H1 (cell line): ENCODE results near the gene GRID1. TPM values are rescaled to one million over a fixed set of nuclear protein-coding genes. Genes with fewer than 3 reads are reported as not detected.

Experiments used
- ATF3 ChIP-seq: IDR thresholded peaks from 2 replicates; pipeline ENCODE4 v1.6.1; 2011; ENCODE audit warnings: low read depth, mild to moderate bottlenecking, low read length; ENCODE audit not compliant: insufficient read depth
- CBX5 ChIP-seq: fragments of 300-800, 300-1000 bp; sonication (generic); IDR thresholded peaks from 2 replicates; pipeline ENCODE4 v1.7.1; 2016; ENCODE audit warnings: antibody characterized with exemption, low read length, low read depth
- CEBPB ChIP-seq: IDR thresholded peaks from 2 replicates; pipeline ENCODE4 v1.6.1; 2012; ENCODE audit warnings: low read depth, low read length
- CTBP2 ChIP-seq: IDR thresholded peaks from 2 replicates; pipeline ENCODE4 v1.7.0; 2011; ENCODE audit warnings: borderline replicate concordance, mild to moderate bottlenecking, moderate library complexity, mixed read lengths, low read length; ENCODE audit not compliant: insufficient read depth, insufficient read length
- CTCF ChIP-seq, 3 experiments: IDR thresholded peaks; 1 replicate in 2 of 3; 2 replicates in 1 of 3; pipeline versions ENCODE4 v1.5.1 to v1.6.1; 2011; ENCODE audit warnings: low read length in 3 of 3, mild to moderate bottlenecking in 3 of 3, inconsistent platforms in 2 of 3, low read depth in 1 of 3, moderate library complexity in 1 of 3; ENCODE audit not compliant: insufficient read depth in 1 of 3; ENCODE audit errors: control extremely low read depth in 1 of 3
- EGR1 ChIP-seq: IDR thresholded peaks from 2 replicates; pipeline ENCODE4 v1.6.1; 2011; ENCODE audit warnings: low read depth, low read length, borderline replicate concordance
- HDAC6 ChIP-seq: IDR thresholded peaks from one replicate; pipeline ENCODE4 v1.7.1; 2012; ENCODE audit warnings: low read depth, mild to moderate bottlenecking, inconsistent platforms, low read length, moderate library complexity
- JUN ChIP-seq: IDR thresholded peaks from 2 replicates; pipeline ENCODE4 v1.6.1; 2011; ENCODE audit warnings: low read depth, mild to moderate bottlenecking, improper control_type of control experiment, low read length
- KDM5A ChIP-seq: fragments of 200-600 bp; IDR thresholded peaks from 2 replicates; pipeline ENCODE4 v1.7.1; 2012; ENCODE audit warnings: mild to moderate bottlenecking, low read length, inconsistent platforms, mixed read lengths
- MAFK ChIP-seq: IDR thresholded peaks from 2 replicates; pipeline ENCODE4 v1.6.1; 2012; ENCODE audit warnings: low read depth, mild to moderate bottlenecking, improper control_type of control experiment, low read length
- MAX ChIP-seq: IDR thresholded peaks from 2 replicates; pipeline ENCODE4 v1.6.1; 2012; ENCODE audit warnings: inconsistent platforms
- POLR2A ChIP-seq, 2 experiments: IDR thresholded peaks; 1 replicate in 1 of 2; 2 replicates in 1 of 2; pipeline ENCODE4 v1.6.1; 2011; ENCODE audit warnings: low read depth in 2 of 2, low read length in 2 of 2, mild to moderate bottlenecking in 2 of 2; ENCODE audit errors: control extremely low read depth in 1 of 2
- RBBP5 ChIP-seq: IDR thresholded peaks from 2 replicates; pipeline ENCODE4 v1.7.1; 2012; ENCODE audit warnings: low read depth, mild to moderate bottlenecking, inconsistent platforms, low read length, moderate library complexity, borderline replicate concordance
- RXRA ChIP-seq: IDR thresholded peaks from 2 replicates; pipeline ENCODE4 v1.6.1; 2011; ENCODE audit warnings: low read depth, mild to moderate bottlenecking, low read length, moderate library complexity; ENCODE audit not compliant: insufficient read depth
- SAP30 ChIP-seq: fragments of 300-600 bp; sonication (generic); IDR thresholded peaks from 2 replicates; pipeline ENCODE4 v1.7.1; 2012; ENCODE audit warnings: low read length, moderate library complexity, mild to moderate bottlenecking, inconsistent platforms; ENCODE audit not compliant: insufficient read depth, insufficient replicate concordance
- SIX5 ChIP-seq: IDR thresholded peaks from 2 replicates; pipeline ENCODE4 v1.6.1; 2011; ENCODE audit warnings: mild to moderate bottlenecking, low read depth, low read length
- SP1 ChIP-seq: IDR thresholded peaks from 2 replicates; pipeline ENCODE4 v1.6.1; 2011; ENCODE audit warnings: low read depth, low read length
- SP2 ChIP-seq: IDR thresholded peaks from 2 replicates; pipeline ENCODE4 v1.6.1; 2012; ENCODE audit warnings: mild to moderate bottlenecking, low read length, inconsistent platforms
- SP4 ChIP-seq: IDR thresholded peaks from 2 replicates; pipeline ENCODE4 v1.6.1; 2012; ENCODE audit warnings: low read length, inconsistent platforms
- TAF7 ChIP-seq: optimal IDR thresholded peaks from 2 replicates; pipeline ENCODE3; 2011; ENCODE audit warnings: low read depth, mild to moderate bottlenecking, inconsistent platforms, low read length, moderate library complexity, borderline replicate concordance
- polyA plus RNA-seq, 7 experiments: library from polyadenylated mRNA; depleted of rRNA in 3 of 7; stranded (reverse) in 5 of 7; unstranded in 2 of 7; fragments of >200 nt in 5 of 7; fragments of 200-250 nt in 2 of 7; gene quantifications; 1 replicate in 5 of 7; 2 replicates in 1 of 7; 4 replicates in 1 of 7; pipeline versions ENCODE4 v1.2.1 to v1.2.3, GENCODE V29; 2011 to 2013; ENCODE audit warnings: missing spikeins in 2 of 7, mixed read lengths in 2 of 7
- total RNA-seq: library from RNA; stranded (reverse); fragmentation: NEBNext Ultra II Directional; extraction: Animal tissue kit (Norgen Biotek cat#: 25700); gene quantifications from 2 replicates; pipeline ENCODE4 v1.2.1, GENCODE V29; 2021

GRID1 gene
- total and polyA plus RNA-seq, 2 of the 8 experiments (the other 6 are each of a cell fraction or from before 2014, with no cell fraction given) = 0.22 to 0.30 TPM

GRCh38 chr10:86376852-86377796 is 10.5 kb upstream of the GRID1 start (continued):
- no peak for TF ChIP-seq ATF3
- TF ChIP-seq SIX5 = no peak
- no peak for TF ChIP-seq KDM5A
- no peak for TF ChIP-seq TAF7
- TF ChIP-seq EGR1 = no peak
- no peak for TF ChIP-seq CTBP2
- TF ChIP-seq SAP30 = no peak
- no peak for TF ChIP-seq SP2
- TF ChIP-seq SP1 = no peak
- 0 out of 2 replicates have a peak, but pooled peaks have one; percentile 48 for TF ChIP-seq SP4
- no peak for TF ChIP-seq CEBPB
- TF ChIP-seq RBBP5 = no peak
- no peak for TF ChIP-seq RXRA
- TF ChIP-seq MAX = peak; percentile 89
- no peak for TF ChIP-seq CBX5
- TF ChIP-seq HDAC6 = no peak
- no peak for TF ChIP-seq POLR2A (IDR thresholded peaks at IDR 0.05; ENCODE audit: control extremely low read depth in 1 of 2, low read depth in 2 of 2, low read length in 2 of 2)
- TF ChIP-seq CTCF (IDR thresholded peaks at IDR 0.05; ENCODE audit: control extremely low read depth in 1 of 3, insufficient read depth in 1 of 3, low read depth in 1 of 3, low read length in 3 of 3) = peak; percentile 90 to 98 (median 96)
- TF ChIP-seq JUN = no peak
- TF ChIP-seq MAFK = no peak
